Activated CD8-positive, alpha-beta memory T cell treated with anti-CD3 and anti-CD28 coated beads, Interleukin-2, amount 50 U/mL, for 24 hours (primary cell): ENCODE data around the gene GABARAPL2.
"Not testable (repeated sequence)": the region's sequence is repeated elsewhere in the genome, so short reads cannot be mapped to it uniquely, and the experiment has no call there.

Experiments
- DNase-seq: peaks from one replicate; pipeline ENCODE4 v3.0.0-alpha.2; 2020; ENCODE audit errors: extremely low read depth

The GABARAPL2 gene, protein sequence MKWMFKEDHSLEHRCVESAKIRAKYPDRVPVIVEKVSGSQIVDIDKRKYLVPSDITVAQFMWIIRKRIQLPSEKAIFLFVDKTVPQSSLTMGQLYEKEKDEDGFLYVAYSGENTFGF

DNA sequence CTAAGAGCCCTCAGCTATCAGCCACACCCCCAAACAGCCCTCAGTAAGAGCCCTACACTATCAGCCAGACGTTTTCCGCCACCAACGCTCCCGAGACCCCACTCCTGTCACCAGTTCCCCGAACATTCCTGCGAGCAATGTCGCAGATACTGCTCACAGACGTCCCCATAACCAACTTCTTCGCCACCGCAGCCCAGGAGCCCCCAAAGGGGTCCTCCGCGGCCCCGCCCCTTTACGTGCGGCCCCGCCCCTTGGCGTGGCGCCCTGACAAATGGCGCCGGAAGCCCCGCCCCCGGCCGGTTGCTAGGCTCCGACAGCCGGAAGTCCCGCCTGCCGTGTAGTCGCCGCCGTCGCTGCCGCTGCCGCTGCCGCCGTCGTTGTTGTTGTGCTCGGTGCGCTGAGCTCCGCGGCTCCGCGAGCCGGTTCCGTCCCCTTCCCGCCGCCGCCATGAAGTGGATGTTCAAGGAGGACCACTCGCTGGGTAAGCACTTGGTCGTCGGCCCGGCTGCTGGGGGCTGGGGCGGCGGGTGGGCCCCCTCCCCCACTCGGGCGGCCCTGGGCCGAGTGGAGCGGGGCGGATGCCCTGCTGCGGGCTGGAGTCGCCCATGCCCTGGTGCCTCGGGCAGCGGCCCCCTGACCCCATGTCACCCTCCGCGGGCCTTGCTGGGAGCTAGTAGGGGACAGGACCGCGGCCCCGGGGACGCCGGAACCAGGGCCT lies at the start of gene GABARAPL2:
Gene GABARAPL2, plus strand, starts transcription at position 340 of the 718 bp plus-strand sequence. Its CDS starts 108 bp downstream, at position 448.
- DNase-seq = peak; percentile 68

DNA sequence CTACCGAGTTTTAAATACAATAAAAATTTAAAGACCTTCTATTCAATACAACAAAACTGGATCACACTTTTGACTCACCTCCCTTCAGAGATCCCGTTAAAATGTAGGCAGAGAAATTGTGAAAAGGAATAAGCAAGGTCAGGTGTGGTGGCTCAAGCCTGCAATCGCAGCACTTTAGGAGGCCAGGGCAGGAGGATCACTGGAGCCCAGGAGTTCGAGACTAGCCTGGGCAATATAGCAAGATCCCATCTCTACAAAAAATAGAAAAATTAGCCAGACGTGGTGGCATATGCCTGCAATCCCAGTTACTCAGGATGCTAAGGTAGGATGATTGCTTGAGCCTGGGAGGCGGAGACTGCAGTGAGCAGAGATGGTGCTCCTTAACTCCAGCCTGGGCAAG lies 47.0 kb upstream of the GABARAPL2 start:
- DNase-seq = no peak

DNA sequence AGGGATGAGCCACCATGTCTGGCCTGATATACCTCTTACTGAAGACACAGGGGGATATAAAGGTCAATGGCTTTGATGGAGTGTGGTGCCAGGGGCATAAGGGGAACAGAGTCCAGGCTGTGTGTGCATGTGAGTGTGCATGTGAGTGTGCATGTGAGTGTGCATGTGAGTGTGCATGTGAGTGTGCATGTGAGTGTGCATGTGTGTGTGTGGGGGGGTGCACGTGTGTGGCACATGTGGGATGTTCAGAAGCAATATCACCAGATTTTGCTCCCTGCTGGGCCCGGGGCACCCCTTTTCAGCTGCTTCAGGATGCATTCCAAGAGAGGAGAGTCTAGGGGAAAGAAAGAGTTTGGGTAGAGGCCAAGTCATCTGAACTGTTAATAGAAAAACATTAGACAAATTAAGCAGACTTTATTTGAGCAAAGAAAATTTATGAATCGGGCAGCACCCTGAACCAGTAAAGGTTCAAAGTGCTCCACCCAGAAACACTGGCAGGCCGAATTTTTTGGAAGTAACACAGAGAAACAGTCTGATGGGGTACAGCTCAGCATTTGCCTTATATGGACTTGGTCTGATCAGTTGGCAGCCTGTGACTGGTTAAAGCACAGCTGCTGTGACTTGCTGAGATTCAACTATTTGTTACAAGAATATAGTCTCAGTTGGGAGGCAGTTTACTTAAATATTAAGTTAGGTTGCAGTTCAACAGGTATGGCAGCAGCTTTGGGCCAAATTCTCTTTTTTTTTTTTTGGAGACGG lies 40.0 kb upstream of the GABARAPL2 start:
- DNase-seq = no peak

DNA sequence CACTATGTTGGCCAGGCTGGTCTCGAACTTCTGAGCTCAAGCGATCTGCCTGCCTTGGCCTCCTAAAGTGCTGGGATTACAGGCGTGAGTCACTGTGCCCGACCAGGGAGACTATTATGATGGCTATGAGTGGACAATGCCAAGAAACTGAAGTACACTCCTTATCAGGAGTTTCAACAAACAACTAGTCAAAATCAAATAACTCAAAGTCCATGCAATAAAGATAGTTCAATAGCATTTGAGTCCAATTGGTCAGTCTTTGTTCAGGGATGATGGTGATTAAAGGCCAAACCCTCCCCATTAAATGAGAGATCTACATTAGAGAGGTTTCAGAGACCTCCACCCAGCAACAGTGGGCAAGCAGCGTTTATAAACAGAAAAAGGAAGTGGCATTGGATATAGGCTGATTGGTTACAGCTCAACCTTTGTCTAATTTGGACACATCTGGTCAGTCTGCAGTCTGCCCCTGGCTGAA lies 38.3 kb upstream of the GABARAPL2 start:
- DNase-seq = no peak

DNA sequence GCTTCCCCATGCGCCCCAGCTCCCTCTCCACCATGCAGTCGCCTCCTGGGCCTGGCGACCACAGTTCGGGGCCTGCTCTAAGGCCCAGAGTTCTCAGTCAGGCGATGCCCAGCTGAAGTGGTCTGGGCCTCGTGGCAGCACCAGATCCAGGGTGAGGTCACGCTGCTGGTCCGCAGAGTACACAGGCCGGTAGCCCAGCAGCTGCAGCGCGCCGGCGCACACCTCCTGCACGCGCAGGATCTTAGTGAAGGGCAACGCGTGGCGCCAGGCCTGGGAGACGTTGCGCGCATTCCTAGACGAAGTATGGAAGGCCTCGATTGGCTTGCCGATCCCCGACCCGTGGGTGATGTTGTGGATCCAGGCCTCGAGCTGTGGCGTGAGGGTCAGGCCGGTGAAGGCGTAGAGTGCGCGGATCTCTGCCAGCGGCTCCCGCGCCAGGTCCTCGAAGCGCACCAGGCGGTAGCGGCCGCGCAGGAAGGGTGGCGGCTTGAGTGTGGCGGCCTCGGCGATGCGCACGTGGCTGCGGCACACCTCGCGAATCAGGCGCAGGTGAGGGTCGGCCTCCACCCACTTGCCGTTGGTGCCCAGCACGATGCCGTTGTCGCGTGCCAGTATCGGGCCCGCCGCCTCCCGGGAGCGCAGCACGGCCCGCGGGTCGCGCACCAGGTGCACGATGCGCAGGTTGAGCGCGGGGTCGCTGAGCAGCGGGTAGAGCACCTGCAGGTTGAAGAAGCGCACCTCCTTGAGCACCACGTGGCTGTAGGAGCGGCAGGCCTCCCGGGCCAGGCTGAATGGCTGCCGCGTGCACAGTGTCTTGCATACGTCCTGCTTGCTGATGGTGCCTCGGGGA lies 36.9 kb upstream of the GABARAPL2 start:
- no peak for DNase-seq

DNA sequence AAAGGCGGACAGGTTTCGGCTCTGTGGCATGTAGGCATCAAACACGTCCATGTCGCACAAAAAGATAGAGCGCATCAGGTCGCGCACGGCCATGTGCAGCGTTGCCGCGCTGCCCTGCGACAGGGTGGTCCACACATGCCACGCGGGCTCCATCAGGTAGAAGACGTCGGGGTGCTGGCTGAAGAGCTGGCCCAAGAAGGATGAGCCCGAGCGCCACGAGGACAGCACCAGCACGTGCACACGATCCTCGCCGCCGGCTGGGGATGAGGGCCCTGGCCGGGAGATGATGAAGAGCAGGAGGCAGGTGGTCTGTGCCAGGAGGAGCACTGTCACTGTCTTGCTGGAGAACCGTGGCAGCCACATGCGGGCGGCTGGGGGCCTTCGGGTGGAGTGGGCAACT lies 36.2 kb upstream of the GABARAPL2 start:
- no peak for DNase-seq

DNA sequence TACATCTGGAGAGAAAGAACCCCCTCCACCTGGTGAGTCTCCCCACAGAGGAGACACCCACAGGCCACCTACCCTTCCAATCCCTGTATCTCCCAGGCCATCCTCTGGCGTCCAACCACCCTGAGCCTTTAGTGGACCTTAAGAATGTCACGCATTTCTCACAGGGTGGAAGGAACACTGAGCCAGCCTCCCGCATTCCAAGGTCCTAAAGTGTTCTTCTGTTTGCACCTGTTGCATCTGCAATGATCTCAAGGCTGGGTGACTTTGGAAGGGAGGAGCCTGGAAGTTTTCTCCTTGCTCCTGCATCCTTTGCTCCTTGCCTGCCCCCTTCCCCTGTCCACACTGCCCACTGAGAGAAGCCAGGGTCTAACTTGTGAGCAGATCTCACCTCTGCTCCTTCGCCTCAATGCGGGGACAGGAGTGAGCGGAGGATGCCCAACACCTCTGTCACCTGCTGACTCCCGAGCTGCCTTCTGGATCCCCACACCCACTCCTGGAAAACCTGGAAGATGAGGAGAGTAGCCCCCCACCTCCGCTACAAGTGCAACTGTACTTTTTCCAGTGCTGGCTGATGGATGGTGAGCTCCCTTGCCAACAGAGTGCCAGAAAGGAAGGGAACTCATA lies 33.9 kb upstream of the GABARAPL2 start:
- DNase-seq = no peak

DNA sequence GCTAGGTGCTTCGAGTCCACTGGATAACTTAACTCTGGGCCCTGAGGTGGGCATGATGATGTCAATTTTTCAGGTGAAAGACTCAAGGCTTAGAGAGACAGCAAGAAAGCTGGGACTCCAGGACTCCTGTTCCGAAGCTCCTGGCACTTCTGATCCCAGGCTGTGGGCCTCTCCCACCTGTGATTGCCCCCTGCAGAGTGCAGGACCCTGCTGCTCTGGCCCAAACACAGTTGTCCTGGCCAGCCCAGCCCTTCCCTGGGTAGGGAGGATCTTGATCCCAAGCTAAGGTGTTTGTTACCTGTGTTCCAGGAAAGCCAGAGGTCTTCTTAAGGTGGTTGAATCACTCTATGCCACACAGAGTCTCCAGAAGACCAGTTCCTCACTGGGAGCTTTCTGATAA lies 33.4 kb upstream of the GABARAPL2 start:
- no peak for DNase-seq

DNA sequence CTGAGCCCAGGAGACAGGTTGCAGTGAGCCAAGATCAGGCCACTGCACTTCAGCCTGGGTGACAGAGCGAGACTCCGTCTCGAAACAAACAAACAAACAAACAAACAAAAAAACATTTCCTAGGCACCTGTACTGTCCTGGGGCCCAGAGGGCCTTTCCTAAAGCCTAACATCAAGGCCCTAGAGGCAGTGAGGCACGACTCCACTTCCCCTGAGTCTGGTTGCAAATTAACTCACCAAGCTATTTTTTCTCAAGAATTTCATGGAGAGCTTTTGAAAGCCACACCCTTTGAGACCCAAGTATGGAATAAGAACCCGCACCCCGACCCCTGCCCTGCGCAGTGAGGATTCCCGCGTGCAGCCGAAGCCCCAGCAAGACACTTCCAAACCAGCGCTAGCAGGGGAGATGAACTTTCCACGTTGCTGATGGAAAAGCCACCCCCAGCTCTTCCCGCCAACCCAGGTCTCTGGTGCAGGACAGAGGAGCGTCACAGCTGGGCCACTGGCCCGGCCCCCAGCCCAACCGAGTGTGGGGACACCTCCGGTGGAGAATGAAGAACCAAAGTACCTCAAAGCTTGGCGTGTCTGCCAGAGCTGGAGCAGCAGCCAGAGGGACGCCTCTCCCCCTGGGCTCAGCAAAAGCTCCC lies 31.5 kb upstream of the GABARAPL2 start:
- no peak for DNase-seq

DNA sequence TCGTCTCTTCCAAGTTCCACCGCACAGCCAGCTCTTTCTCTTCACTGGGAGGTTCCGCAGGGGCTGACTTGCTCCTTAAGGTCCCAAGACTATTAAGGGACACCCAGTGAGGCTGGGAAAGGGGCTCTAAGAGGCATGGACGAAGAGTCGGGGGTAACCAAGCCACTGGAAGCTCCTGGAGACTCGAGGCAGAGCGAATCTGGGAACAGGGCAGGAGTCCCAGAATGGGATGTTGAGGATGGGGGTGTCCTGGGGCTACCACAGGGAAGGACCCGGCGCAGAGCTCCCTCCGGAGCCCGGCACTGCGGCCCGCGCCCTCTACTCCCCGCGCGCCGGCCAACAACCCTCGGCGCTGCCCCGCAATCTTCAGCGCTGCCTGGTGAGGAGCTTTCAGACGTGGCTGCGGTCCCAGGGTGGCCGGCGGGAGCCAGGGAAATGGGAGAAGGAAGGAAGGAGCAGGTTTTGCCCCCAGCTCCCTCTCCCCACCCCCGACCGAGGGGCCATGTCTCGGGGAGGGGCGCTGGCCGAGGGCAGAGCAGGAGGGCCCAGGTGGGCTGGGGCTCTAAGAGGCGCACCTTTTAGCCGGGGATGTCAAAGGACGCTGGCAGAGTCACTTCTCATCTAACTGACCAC lies 30.9 kb upstream of the GABARAPL2 start:
- DNase-seq = no peak

DNA sequence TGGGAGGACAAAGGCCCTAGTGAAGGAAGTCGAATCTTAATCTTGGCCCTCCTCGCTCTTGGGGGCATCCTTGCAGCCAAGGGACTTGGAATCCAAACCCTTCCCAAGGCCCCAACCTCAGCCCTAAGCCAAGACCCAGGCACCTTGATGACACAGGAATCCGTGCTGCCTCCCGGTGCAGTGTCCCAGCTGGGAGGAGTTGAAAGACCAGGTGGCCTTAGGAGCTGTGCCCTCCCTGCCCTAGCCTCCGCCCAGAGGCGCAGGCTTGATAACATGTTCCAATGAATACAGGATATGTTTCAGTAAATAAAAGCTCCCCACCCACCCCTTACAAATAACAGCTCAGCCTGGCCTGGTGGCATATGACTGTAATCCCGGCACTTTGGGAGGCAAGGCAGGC lies 30.3 kb upstream of the GABARAPL2 start, which contains the start of gene CHST5:
Gene CHST5, minus strand, starts transcription at position 208 of the 400 bp plus-strand sequence. CDS start 5,724 bp downstream, outside the sequence.
- no peak for DNase-seq

DNA sequence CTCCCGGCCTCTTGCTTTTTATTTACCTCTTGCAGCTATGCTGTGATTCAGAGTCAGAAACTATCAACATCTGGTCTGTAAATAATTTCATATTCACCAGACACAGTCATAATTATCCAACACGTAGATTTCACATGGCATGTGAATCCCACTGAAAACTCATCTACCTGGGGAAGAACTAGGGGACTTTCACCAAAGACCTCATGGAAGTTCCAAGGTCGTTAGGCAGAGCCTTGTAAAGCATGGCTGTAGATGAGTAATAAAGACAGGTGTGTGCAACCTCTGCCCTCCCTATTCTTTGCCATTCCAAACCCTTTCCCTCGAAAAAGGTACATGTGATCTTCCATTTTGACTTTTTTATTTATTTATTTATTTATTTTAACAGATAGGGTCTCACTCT lies 28.4 kb upstream of the GABARAPL2 start:
- no peak for DNase-seq

DNA sequence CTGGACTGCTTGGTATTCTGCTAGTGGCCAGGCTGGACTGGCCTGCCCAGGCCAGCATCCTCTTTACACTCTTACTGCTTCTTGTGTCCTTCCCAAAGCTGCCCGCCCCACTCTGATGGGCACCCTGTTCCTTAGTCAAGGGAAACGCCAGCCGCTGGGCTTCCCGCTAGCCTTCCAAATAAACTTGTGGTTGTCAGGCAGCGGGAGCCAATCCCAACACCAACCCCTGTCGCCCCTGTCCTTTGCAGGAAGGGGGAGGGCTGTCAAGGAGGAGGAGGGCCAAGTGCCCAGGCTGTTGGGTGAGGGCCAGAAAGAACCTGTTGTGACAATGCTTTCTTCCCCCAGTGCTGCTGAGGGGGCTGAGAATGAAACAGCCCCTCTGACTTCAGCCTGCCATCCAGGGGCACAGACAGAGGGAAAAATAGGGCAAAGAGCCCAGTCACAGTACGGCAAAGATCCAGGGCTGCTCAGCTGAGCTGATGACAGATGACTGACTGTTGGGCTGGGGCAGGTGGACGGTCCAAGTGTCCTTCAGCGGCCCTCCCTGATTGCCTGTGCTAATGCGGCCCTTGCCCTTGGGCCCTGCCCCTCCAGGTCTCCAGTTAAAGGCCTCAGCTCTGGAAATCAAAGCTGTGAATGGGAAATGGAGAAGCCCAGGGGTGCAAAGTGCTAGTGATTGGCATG lies 27.2 kb upstream of the GABARAPL2 start:
- DNase-seq = not testable (repeated sequence)

DNA sequence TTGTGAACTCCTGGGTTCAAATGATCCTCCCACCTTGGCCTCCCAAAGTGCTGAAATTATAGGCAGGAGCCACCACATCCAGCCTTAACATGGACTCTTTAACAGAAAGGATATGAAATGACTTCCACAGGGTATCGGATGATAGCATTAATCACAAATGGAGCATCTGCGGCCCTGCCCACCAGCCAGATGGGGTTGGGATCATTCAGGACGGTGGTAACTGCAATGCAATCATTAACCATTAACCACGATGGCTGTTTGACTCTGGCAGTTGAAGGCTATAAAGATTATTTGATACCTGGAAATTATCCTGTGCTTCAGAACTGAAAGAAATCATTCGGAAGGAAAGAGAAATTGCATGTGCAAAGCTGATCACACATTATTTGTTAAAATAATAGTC lies 24.9 kb upstream of the GABARAPL2 start:
- DNase-seq = no peak

DNA sequence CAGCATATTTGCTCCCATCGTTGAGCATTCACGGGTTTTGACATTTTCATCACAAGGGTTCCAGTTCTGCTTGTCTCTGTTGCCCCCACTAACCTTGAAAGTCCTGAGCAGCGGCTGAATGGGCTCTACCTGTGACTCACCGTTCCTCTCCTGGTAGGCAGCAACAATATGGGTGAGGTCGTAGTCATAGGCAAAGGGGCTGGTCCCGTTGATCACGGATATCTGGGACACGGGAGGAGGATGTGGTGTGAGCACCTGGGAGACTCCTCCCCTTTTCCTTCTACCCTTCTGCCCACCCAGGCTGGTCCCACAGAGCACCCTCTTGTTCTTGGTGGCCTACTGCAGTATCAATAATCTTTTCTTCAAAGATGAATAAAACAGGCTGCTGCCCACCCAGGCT lies 23.7 kb upstream of the GABARAPL2 start:
- DNase-seq = not testable (repeated sequence)

DNA sequence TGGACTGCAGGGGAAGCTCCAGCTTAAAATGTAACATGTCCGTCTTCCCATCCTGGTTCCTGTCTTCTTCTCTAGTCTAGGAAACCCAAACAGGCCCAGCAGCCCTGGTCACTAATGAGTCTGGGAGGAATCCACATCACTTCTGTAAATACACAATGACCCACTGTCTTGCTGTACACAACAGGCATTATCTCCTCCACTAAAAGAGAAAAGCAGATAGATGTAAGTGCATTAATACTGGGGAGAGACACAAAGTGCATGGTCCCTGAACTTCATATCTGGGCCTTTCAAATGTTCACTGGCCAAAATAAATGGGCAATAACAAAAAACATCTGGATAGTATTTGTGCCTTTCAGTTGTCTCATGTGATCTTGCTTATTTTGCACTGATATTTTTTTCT lies 20.3 kb upstream of the GABARAPL2 start:
- DNase-seq = not testable (repeated sequence)

DNA sequence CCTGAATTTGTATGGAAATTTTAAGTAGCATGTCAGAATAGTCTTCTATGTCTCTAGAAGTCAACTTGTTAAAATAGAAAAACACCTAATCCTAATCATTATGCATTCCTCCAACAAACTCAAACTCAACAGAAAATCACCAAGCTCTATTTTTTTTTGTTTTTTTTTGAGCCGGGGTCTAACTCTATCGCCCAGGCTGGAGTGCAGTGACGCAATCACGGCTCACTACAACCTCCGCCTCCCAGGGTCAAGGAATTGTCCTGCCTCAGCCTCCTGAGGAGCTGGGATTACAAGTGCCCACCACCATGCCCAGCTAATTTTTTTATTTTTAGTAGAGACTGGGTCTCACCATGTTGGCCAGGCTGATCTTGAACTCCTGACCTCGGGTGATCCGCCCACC lies 19.9 kb upstream of the GABARAPL2 start:
- DNase-seq = no peak

DNA sequence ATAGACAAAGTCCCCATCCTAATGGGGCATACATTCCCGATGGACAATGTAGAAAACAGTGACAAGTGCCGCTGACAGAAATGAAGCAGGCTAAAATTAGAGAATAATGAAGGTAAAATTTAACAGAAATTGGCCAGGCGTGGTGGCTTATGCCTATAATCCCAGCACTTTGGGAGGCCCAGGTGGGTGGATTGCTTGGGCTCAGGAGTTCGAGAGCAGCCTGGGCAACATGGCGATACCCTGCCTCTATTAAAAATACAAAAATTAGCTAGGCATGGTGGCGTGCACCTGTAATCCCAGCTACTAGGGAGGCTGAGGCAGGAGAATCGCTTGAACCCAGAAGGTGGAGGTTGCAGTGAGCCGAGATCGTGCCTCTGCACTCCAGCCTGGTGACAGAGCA lies 17.7 kb upstream of the GABARAPL2 start:
- DNase-seq = not testable (repeated sequence)

DNA sequence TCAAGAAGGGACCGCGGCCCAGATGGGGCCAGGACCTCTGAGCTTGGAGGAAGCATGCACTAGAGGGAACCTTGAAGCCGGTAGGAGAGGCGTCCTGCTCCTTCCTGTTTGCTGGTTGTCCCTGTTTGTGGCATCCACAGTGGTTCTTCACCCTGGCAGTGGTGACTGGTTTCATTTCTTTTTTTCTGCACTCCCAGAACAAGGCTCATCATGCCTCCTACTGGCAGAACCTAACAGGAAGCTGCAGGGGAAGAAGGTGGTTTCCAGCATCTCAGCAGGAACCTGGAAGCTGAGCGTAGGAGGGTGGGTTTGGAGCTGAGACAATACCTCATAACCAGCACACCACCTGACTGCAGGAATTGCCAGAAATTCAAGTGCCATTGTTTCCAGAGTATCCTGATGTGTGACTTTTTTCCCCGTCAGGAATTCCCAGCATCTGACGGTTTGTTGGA lies 15.9 kb upstream of the GABARAPL2 start:
- no peak for DNase-seq

DNA sequence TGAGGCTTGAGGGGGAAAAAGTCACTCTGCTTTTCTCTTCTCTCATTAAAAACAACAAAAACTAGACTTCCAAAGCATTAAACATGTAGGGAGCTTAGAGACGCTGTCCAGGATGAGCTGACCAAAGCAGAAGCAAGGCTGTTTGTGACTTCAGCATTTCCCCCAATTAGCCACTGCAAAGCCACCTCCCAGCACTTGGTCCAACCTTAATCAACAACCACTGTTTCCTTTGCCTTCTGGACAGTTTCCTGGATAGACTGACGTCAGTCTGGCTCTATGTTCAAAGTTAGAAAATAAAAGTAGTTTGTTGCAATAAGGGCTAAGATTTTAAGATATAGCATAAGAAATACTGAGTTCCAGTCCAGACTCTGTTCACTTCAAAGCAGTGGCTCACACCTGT lies 13.2 kb upstream of the GABARAPL2 start:
- no peak for DNase-seq
